ENCODE results near the gene JAKMIP2. TPM values are rescaled to one million over a fixed set of nuclear protein-coding genes. Genes with fewer than 3 reads are reported as not detected.
A peak's percentile ranks its signal among the peaks of the same experiment; 100 is the strongest.

The JAKMIP2 gene
- total and polyA plus RNA-seq, 2 experiments from 2014 or later, result 1.4 to 4.3 TPM

DNA sequence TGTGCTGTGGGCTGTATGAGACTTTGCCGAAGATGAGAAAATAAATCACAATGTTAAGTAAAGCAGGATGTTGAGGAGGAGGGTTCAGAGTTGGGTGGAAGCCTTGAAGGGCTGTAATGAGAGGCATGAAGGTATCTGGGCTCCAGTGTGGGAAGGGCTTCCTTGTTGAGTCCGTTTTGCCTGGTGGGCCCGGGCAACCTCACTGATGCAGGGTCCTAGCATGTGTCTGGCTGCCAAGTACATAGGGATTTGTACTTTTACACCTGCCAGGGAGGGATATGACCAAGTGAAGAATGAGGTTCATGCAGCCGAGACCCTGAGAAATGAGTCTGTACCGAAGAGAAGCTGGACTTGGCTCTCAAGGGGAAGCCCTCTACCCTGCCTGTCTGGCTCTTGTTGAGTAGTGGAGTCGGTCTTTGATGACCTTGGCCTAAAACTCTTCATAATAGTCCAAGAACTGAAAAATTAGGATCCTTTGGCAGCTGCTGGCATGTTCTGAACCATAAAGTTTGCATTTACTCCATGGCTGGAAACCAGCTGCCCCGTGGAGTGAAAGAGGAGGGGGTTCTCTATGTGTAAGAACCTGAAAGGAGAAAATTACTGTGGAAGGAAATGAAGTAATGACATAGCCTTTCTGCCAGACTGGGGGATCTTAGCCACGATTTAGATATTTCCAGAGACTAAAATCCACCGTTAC lies 213.7 kb downstream of the JAKMIP2 start:
- H3K36me3 ChIP-seq (replicated peaks; ENCODE audit: insufficient read depth, low read depth), result no peaks in the 10 kb centered on the region
- no peak for TF ChIP-seq EZH2 (IDR thresholded peaks at IDR 0.05; ENCODE audit: borderline replicate concordance)
- no peak for TF ChIP-seq EZH2phosphoT487 (IDR thresholded peaks at IDR 0.05; ENCODE audit: low read depth, severe bottlenecking, unreplicated experiment)
- TF ChIP-seq CTCF (IDR thresholded peaks at IDR 0.05; ENCODE audit: poor library complexity), result no peak
- no peak overlapping the region for H2AFZ ChIP-seq

DNA sequence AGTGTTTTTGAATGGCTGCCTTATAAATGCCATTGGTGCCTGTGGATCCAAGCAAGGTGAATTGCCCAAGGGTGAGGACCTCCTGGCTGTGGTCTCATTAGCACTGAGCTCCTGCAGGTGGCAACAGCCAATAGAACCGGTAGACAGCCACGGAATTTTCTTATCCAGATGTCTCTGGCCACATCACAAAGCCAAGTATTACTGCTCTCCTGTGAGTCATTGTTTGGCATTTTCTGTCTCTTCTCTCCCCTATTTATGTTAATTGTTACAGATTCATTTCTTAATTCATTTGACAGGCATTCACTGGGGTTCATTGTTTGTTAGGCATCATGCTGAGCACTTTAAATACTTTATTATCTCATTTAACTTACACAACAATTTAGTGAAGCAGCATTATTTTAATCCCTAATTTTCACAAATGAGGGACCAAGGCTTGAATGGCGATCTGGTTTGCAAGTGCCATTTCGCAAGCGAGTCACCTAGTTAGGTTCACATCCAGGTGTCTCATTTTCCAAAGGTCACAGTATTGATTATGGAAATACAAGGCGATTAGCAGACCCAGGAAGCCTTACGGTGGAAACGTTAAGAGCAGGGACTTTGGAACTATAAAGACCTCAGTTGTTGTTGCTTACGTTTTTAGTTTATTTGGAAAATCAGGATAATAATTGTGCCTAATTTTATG lies 214.5 kb downstream of the JAKMIP2 start:
- Histone ChIP-seq H3K27ac (no peak overlapping the region), H3K4me2 (no peak overlapping the region), H3K9me3 (ENCODE audit: low read depth) (no peaks in the 10 kb centered on the region), H4K20me1 (ENCODE audit: insufficient read depth, poor library complexity, severe bottlenecking) (no peaks in the 10 kb centered on the region), H3K27me3 (no peaks in the 10 kb centered on the region), H3K9me2 (replicated peaks; ENCODE audit: insufficient read depth) (no peaks in the 10 kb centered on the region), H3K79me2 (no peaks in the 10 kb centered on the region), H3K4me3 (no peak overlapping the region), H3K4me1 (ENCODE audit: insufficient read depth) (no peaks in the 10 kb centered on the region), H2AFZ (no peak overlapping the region), H3K36me3 (replicated peaks; ENCODE audit: insufficient read depth, low read depth) (no peaks in the 10 kb centered on the region)
- 43% methylated on average over 9 of the region's 9 CpGs for WGBS (ENCODE audit: low lambda C conversion rate, missing lambda C conversion rate)
- no peak for DNase-seq (ENCODE audit: low spot score)
- TF ChIP-seq CTCF (IDR thresholded peaks at IDR 0.05; ENCODE audit: poor library complexity) (no peak), EZH2phosphoT487 (IDR thresholded peaks at IDR 0.05; ENCODE audit: low read depth, severe bottlenecking, unreplicated experiment) (no peak), EZH2 (IDR thresholded peaks at IDR 0.05; ENCODE audit: borderline replicate concordance) (no peak)

More for the DNA sequence above, 213.7 kb downstream of the JAKMIP2 start:
- no peak for DNase-seq (ENCODE audit: low spot score)
- H3K9me3 ChIP-seq (ENCODE audit: low read depth), result no peaks in the 10 kb centered on the region
- no peaks in the 10 kb centered on the region for H3K9me2 ChIP-seq (replicated peaks; ENCODE audit: insufficient read depth)
- H4K20me1 ChIP-seq (ENCODE audit: insufficient read depth, poor library complexity, severe bottlenecking), result no peaks in the 10 kb centered on the region
- WGBS (ENCODE audit: low lambda C conversion rate, missing lambda C conversion rate), result 83% methylated on average over 9 of the region's 9 CpGs
- no peak overlapping the region for H3K4me2 ChIP-seq
- no peaks in the 10 kb centered on the region for H3K79me2 ChIP-seq
- no peaks in the 10 kb centered on the region for H3K27me3 ChIP-seq
- no peak overlapping the region for H3K4me3 ChIP-seq
- no peaks in the 10 kb centered on the region for H3K4me1 ChIP-seq (ENCODE audit: insufficient read depth)
- H3K27ac ChIP-seq, result no peak overlapping the region

GRCh38 chr5:147565524-147565923 lies 217.0 kb downstream of the JAKMIP2 start:
- H3K4me3 ChIP-seq, result no peak overlapping the region
- no peaks in the 10 kb centered on the region for H3K79me2 ChIP-seq
- peak; percentile 18 for DNase-seq (ENCODE audit: low spot score)
- H3K9me2 ChIP-seq (replicated peaks; ENCODE audit: insufficient read depth), result no peaks in the 10 kb centered on the region
- H3K9me3 ChIP-seq (ENCODE audit: low read depth), result no peaks in the 10 kb centered on the region
- H3K27me3 ChIP-seq, result no peaks in the 10 kb centered on the region
- no peak overlapping the region for H3K4me2 ChIP-seq
- no peaks in the 10 kb centered on the region for H3K36me3 ChIP-seq (replicated peaks; ENCODE audit: insufficient read depth, low read depth)
- no peak for TF ChIP-seq EZH2phosphoT487 (IDR thresholded peaks at IDR 0.05; ENCODE audit: low read depth, severe bottlenecking, unreplicated experiment)
- no peak for TF ChIP-seq CTCF (IDR thresholded peaks at IDR 0.05; ENCODE audit: poor library complexity)
- no peak for TF ChIP-seq EZH2 (IDR thresholded peaks at IDR 0.05; ENCODE audit: borderline replicate concordance)
- H2AFZ ChIP-seq, result no peak overlapping the region
- H3K4me1 ChIP-seq (ENCODE audit: insufficient read depth), result no peaks in the 10 kb centered on the region
- no peak overlapping the region for H3K27ac ChIP-seq
- no peaks in the 10 kb centered on the region for H4K20me1 ChIP-seq (ENCODE audit: insufficient read depth, poor library complexity, severe bottlenecking)
- 88% methylated on average over 1 of the region's 1 CpG for WGBS (ENCODE audit: low lambda C conversion rate, missing lambda C conversion rate)

Measured in hepatocyte (in vitro differentiated cells).